Measurements from ENCODE around the gene IFNG-AS1.

GRCh38 chr12:67942724-67943123 lies 46.5 kb upstream of the IFNG-AS1 start:
- TF ChIP-seq POLR2A (IDR thresholded peaks at IDR 0.05) (no peak), CTCF (IDR thresholded peaks at IDR 0.05) (no peak)
